ENCODE data around the gene SLC25A19.
A peak's percentile ranks its signal among the peaks of the same experiment; 100 is the strongest.
"Not testable (repeated sequence)": the region's sequence is repeated elsewhere in the genome, so short reads cannot be mapped to it uniquely, and the experiment has no call there.

SLC25A19 gene

GRCh38 chr17:75267411-75268232, 21.6 kb downstream of the SLC25A19 start:
- DNase-seq (ENCODE audit: low spot score) = no peak

- no peak for DNase-seq (ENCODE audit: low spot score)
Observed at GRCh38 chr17:75267153-75267410, 22.2 kb downstream of the SLC25A19 start.

- DNase-seq (ENCODE audit: low spot score) = no peak
Observed at GRCh38 chr17:75266316-75267152, 22.7 kb downstream of the SLC25A19 start.

GRCh38 chr17:75265614-75266315, 23.5 kb downstream of the SLC25A19 start:
- no peak for DNase-seq (ENCODE audit: low spot score)

GRCh38 chr17:75263055-75263454, 26.2 kb downstream of the SLC25A19 start:
- DNase-seq (ENCODE audit: low spot score) = no peak

- peak; percentile 48 for DNase-seq (ENCODE audit: low spot score)
Observed at GRCh38 chr17:75262112-75262606, 27.1 kb downstream of the SLC25A19 start.

GRCh38 chr17:75261336-75262111, 27.7 kb downstream of the SLC25A19 start, which contains the start of the genes GGA3 and MRPS7:
Gene GGA3, minus strand, starts transcription at chr17:75261606. Its CDS starts 19 bp downstream, at chr17:75261587.
Gene MRPS7, plus strand, starts transcription at chr17:75261879. Its CDS starts 22 bp downstream, at chr17:75261901.
- DNase-seq (ENCODE audit: low spot score) = peak; percentile 98

GRCh38 chr17:75260641-75261335, 28.4 kb downstream of the SLC25A19 start:
- DNase-seq (ENCODE audit: low spot score) = no peak

GRCh38 chr17:75257228-75257627, 32.0 kb downstream of the SLC25A19 start:
- DNase-seq (ENCODE audit: low spot score) = not testable (repeated sequence)

GRCh38 chr17:75255954-75256698, 33.1 kb downstream of the SLC25A19 start:
- not testable (repeated sequence) for DNase-seq (ENCODE audit: low spot score)

GRCh38 chr17:75252039-75252816, 37.0 kb downstream of the SLC25A19 start:
- no peak for DNase-seq (ENCODE audit: low spot score)

- DNase-seq (ENCODE audit: low spot score) = no peak
Observed at GRCh38 chr17:75250009-75250471, 39.2 kb downstream of the SLC25A19 start.

- no peak for DNase-seq (ENCODE audit: low spot score)
Observed at GRCh38 chr17:75249564-75249963, 39.7 kb downstream of the SLC25A19 start.

- no peak for DNase-seq (ENCODE audit: low spot score)
Observed at GRCh38 chr17:75246404-75246803, 42.8 kb downstream of the SLC25A19 start.

GRCh38 chr17:75245011-75245410, 44.2 kb downstream of the SLC25A19 start:
- DNase-seq (ENCODE audit: low spot score) = no peak

GRCh38 chr17:75244133-75244866, 44.9 kb downstream of the SLC25A19 start:
- no peak for DNase-seq (ENCODE audit: low spot score)

- no peak for DNase-seq (ENCODE audit: low spot score)
Observed at GRCh38 chr17:75242461-75243042, 46.7 kb downstream of the SLC25A19 start.

GRCh38 chr17:75241996-75242460, 47.2 kb downstream of the SLC25A19 start:
- peak; percentile 48 for DNase-seq (ENCODE audit: low spot score)
